ENCODE measurements around the gene ACIN1.

DNA sequence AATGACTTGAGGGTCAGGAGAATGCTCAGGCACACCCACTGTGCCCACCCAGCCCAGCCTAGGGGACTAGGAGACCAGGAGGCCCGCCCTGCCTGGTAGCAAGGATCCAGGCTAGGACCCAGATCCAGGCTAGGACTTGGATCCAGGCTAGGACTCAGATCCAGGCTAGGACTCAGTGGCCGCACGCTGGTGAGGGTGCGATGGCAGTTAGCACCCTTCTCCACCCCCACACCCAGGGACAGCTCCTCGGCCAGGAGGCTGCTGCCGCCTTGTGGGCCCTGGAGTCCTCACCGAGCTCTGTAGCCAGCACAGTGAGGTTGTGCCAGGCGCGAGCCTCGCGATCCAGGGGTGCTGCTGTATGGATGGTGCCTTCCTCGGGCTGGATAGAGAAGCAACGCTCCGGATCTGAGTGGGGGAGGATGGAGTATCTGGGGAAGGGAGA lies 42.7 kb downstream of the ACIN1 start:
- TF ChIP-seq CTCF (IDR thresholded peaks at IDR 0.05) (no peak), POLR2A (IDR thresholded peaks at IDR 0.05) (no peak), EP300 (IDR thresholded peaks at IDR 0.05) (no peak)

Data from ovary (tissue), 3 donors.